Sigmoid colon (tissue), 4 donors: Measurements from ENCODE around the gene PSEN1.
"Not testable (repeated sequence)": the region's sequence is repeated elsewhere in the genome, so short reads cannot be mapped to it uniquely, and the experiment has no call there.

ENCODE experiments used
- CTCF ChIP-seq, 4 experiments: fragments of 450-650 bp in 3 of 4; fragments of 200-600 bp in 1 of 4; IDR thresholded peaks; one replicate each; pipeline ENCODE4 v1.5.1; 2016 to 2019; ENCODE audit warnings: antibody characterized with exemption in 4 of 4, mild to moderate bottlenecking in 3 of 4, moderate library complexity in 2 of 4
- POLR2A ChIP-seq, 2 donors: fragments of 450-650 bp; IDR thresholded peaks; one replicate each; pipeline ENCODE4 v1.6.1; 2016; ENCODE audit warnings: antibody characterized with exemption in 2 of 2, mild to moderate bottlenecking in 2 of 2, moderate library complexity in 2 of 2
- POLR2AphosphoS5 ChIP-seq, 4 donors: sonication (generic); formaldehyde crosslinking; IDR thresholded peaks; one replicate each; pipeline ENCODE4 v1.6.1; 2017; ENCODE audit warnings: antibody characterized with exemption in 4 of 4

- not testable (repeated sequence) for TF ChIP-seq CTCF, POLR2A, POLR2AphosphoS5 (IDR thresholded peaks at IDR 0.05)
Measured at GRCh38 chr14:73169855-73170254, 33.5 kb downstream of the PSEN1 start.
